Karpas-422 (cell line): ENCODE measurements around the gene SLC7A4. TPM values are rescaled to one million over a fixed set of nuclear protein-coding genes. Genes with fewer than 3 reads are reported as not detected.

Source experiments
- DNase-seq: peaks from one replicate; pipeline ENCODE4 v3.0.0-alpha.2; 2015
- H2AFZ ChIP-seq: fragments of 200-600 bp; sonication (generic); 2 replicates; pipeline ENCODE4 v1.6.1; 2014; ENCODE audit warnings: antibody characterized with exemption, low read length, mixed read lengths
- H3K27ac ChIP-seq: fragments of 200-600 bp; sonication (generic); 2 replicates; pipeline ENCODE4 v1.5.1; 2014; ENCODE audit warnings: mild to moderate bottlenecking, low read length, moderate library complexity
- H3K27me3 ChIP-seq: fragments of 200-600 bp; sonication (generic); 2 replicates; pipeline ENCODE4 v1.6.1; 2014; ENCODE audit warnings: low read length, mixed read lengths
- H3K36me3 ChIP-seq: fragments of 200-600 bp; sonication (generic); 2 replicates; pipeline ENCODE4 v1.6.1; 2014; ENCODE audit warnings: low read length, mixed read lengths; ENCODE audit not compliant: insufficient read depth
- H3K4me1 ChIP-seq: fragments of 200-600 bp; sonication (generic); 2 replicates; pipeline ENCODE4 v1.6.1; 2014; ENCODE audit warnings: mild to moderate bottlenecking, low read length, mixed read lengths
- H3K4me2 ChIP-seq: fragments of 200-600 bp; sonication (generic); 2 replicates; pipeline ENCODE4 v1.6.1; 2014; ENCODE audit warnings: low read length, low read depth, mild to moderate bottlenecking; ENCODE audit not compliant: poor library complexity, severe bottlenecking
- H3K4me3 ChIP-seq: fragments of 200-600 bp; sonication (generic); 2 replicates; pipeline ENCODE4 v1.5.1; 2014; ENCODE audit warnings: mild to moderate bottlenecking, antibody characterized with exemption, low read length, mixed read lengths
- H3K79me2 ChIP-seq: fragments of 200-600 bp; sonication (generic); 2 replicates; pipeline ENCODE4 v1.6.1; 2014; ENCODE audit warnings: mild to moderate bottlenecking, low read length, mixed read lengths
- H3K9ac ChIP-seq: fragments of 200-600 bp; sonication (generic); 2 replicates; pipeline ENCODE4 v1.6.0; 2014; ENCODE audit warnings: low read length
- H3K9me2 ChIP-seq: fragments of 200-600 bp; sonication (generic), shearing (Covaris generic); replicated peaks from 2 replicates; pipeline ENCODE4 v1.6.0; 2014; ENCODE audit warnings: mild to moderate bottlenecking, low read length, moderate library complexity; ENCODE audit not compliant: insufficient read depth
- H3K9me3 ChIP-seq: fragments of 300-700, 200-600 bp; sonication (generic); 2 replicates; pipeline ENCODE4 v1.6.1; 2014; ENCODE audit warnings: low read length, mixed read lengths
- H4K20me1 ChIP-seq: fragments of 200-600 bp; sonication (generic); 2 replicates; pipeline ENCODE4 v1.6.1; 2014; ENCODE audit warnings: mild to moderate bottlenecking, antibody characterized with exemption, low read length, low read depth; ENCODE audit not compliant: insufficient read depth
- total RNA-seq: library from RNA; depleted of rRNA; stranded (reverse); fragments of >200 nt; shearing (Covaris generic); gene quantifications from 2 replicates; pipeline ENCODE4 v1.2.3, GENCODE V29; 2014; ENCODE audit warnings: low replicate concordance

SLC7A4 gene
- total RNA-seq, 1 experiment from 2014 or later: not detected

GRCh38 chr22:21029486-21030025 is 2.8 kb downstream of the SLC7A4 start:
- Histone ChIP-seq H3K9me3 (no peaks in the 10 kb centered on the region), H3K27ac (no peak overlapping the region), H3K4me2 (no peak overlapping the region), H4K20me1 (no peaks in the 10 kb centered on the region), H3K36me3 (no peaks in the 10 kb centered on the region), H3K27me3 (no peaks in the 10 kb centered on the region), H3K9ac (no peak overlapping the region), H2AFZ (no peak overlapping the region), H3K4me1 (no peaks in the 10 kb centered on the region), H3K9me2 (no peaks in the 10 kb centered on the region), H3K79me2 (no peaks in the 10 kb centered on the region), H3K4me3 (no peak overlapping the region)
- no peak for DNase-seq

- DNase-seq: no peak
- Histone ChIP-seq H3K36me3 (no peaks in the 10 kb centered on the region), H3K4me1 (no peaks in the 10 kb centered on the region), H3K9me2 (no peaks in the 10 kb centered on the region), H4K20me1 (no peaks in the 10 kb centered on the region), H3K79me2 (no peaks in the 10 kb centered on the region), H3K9me3 (no peaks in the 10 kb centered on the region), H3K4me3 (no peak overlapping the region), H3K4me2 (no peak overlapping the region), H2AFZ (no peak overlapping the region), H3K27me3 (no peaks in the 10 kb centered on the region), H3K9ac (no peak overlapping the region), H3K27ac (no peak overlapping the region)
Observed at GRCh38 chr22:21028277-21029251, 3.8 kb downstream of the SLC7A4 start.

- Histone ChIP-seq H3K27ac (no peak overlapping the region), H3K9me2 (no peaks in the 10 kb centered on the region), H3K9ac (no peak overlapping the region), H3K4me1 (no peaks in the 10 kb centered on the region), H3K4me2 (no peak overlapping the region), H3K79me2 (no peaks in the 10 kb centered on the region), H2AFZ (no peak overlapping the region), H3K4me3 (no peak overlapping the region), H3K36me3 (no peaks in the 10 kb centered on the region), H3K27me3 (no peaks in the 10 kb centered on the region), H3K9me3 (no peaks in the 10 kb centered on the region), H4K20me1 (no peaks in the 10 kb centered on the region)
- DNase-seq: no peak
Observed at GRCh38 chr22:21026783-21027692, 5.3 kb downstream of the SLC7A4 start.

- DNase-seq: no peak
- Histone ChIP-seq H3K4me3 (no peak overlapping the region), H3K27ac (no peak overlapping the region), H3K4me1 (no peaks in the 10 kb centered on the region), H3K79me2 (no peaks in the 10 kb centered on the region), H3K27me3 (no peaks in the 10 kb centered on the region), H3K9me3 (no peaks in the 10 kb centered on the region), H3K9ac (no peak overlapping the region), H4K20me1 (no peaks in the 10 kb centered on the region), H3K36me3 (no peaks in the 10 kb centered on the region), H2AFZ (no peak overlapping the region), H3K9me2 (no peaks in the 10 kb centered on the region), H3K4me2 (no peak overlapping the region)
Observed at GRCh38 chr22:21025763-21026755, 6.3 kb downstream of the SLC7A4 start.

GRCh38 chr22:21025266-21025665 is 7.1 kb downstream of the SLC7A4 start:
- H4K20me1 ChIP-seq: no peaks in the 10 kb centered on the region
- H2AFZ ChIP-seq: no peak overlapping the region
- H3K9me3 ChIP-seq: no peaks in the 10 kb centered on the region
- no peaks in the 10 kb centered on the region for H3K27me3 ChIP-seq
- H3K4me1 ChIP-seq: no peaks in the 10 kb centered on the region
- no peaks in the 10 kb centered on the region for H3K79me2 ChIP-seq
- H3K4me2 ChIP-seq: no peak overlapping the region
- H3K4me3 ChIP-seq: no peak overlapping the region
- no peak overlapping the region for H3K9ac ChIP-seq
- no peak overlapping the region for H3K27ac ChIP-seq
- no peaks in the 10 kb centered on the region for H3K9me2 ChIP-seq
- no peak for DNase-seq
- no peaks in the 10 kb centered on the region for H3K36me3 ChIP-seq

GRCh38 chr22:21022955-21023614 is 9.3 kb downstream of the SLC7A4 start:
- H3K9me2 ChIP-seq: no peaks in the 10 kb centered on the region
- no peaks in the 10 kb centered on the region for H3K4me1 ChIP-seq
- no peak overlapping the region for H3K4me3 ChIP-seq
- no peak overlapping the region for H2AFZ ChIP-seq
- peak; percentile 60 for DNase-seq
- no peaks in the 10 kb centered on the region for H4K20me1 ChIP-seq
- no peak overlapping the region for H3K27ac ChIP-seq
- H3K79me2 ChIP-seq: no peaks in the 10 kb centered on the region
- H3K9me3 ChIP-seq: no peaks in the 10 kb centered on the region
- no peaks in the 10 kb centered on the region for H3K36me3 ChIP-seq
- no peak overlapping the region for H3K9ac ChIP-seq
- H3K27me3 ChIP-seq: no peaks in the 10 kb centered on the region
- no peak overlapping the region for H3K4me2 ChIP-seq

- Histone ChIP-seq H3K9me2 (no peaks in the 10 kb centered on the region), H3K9ac (no peak overlapping the region), H4K20me1 (no peaks in the 10 kb centered on the region), H2AFZ (no peak overlapping the region), H3K27me3 (no peaks in the 10 kb centered on the region), H3K4me3 (no peak overlapping the region), H3K27ac (no peak overlapping the region), H3K36me3 (no peaks in the 10 kb centered on the region), H3K4me2 (no peak overlapping the region), H3K4me1 (no peaks in the 10 kb centered on the region), H3K9me3 (no peaks in the 10 kb centered on the region), H3K79me2 (no peaks in the 10 kb centered on the region)
- no peak for DNase-seq
Observed at GRCh38 chr22:21022507-21022906, 9.9 kb downstream of the SLC7A4 start.
